HFF-Myc (cell line): ENCODE data around the gene CETP.

ENCODE experiments used
- DNase-seq: peaks from one replicate; pipeline ENCODE4 v3.0.0-alpha.2; 2011; ENCODE audit warnings: low read depth; ENCODE audit errors: extremely low read depth
- H3K4me3 ChIP-seq: replicated peaks from 2 replicates; pipeline ENCODE4 v1.5.1; 2011; ENCODE audit warnings: low read depth, mild to moderate bottlenecking, control low read depth, low read length
- TF ChIP-seq, protein P1 (sequence below): IDR thresholded peaks from 2 replicates; pipeline ENCODE4 v1.5.1; 2012; ENCODE audit warnings: mild to moderate bottlenecking, low read depth, low read length, control low read depth; ENCODE audit errors: missing control alignments

Gene CETP

DNA sequence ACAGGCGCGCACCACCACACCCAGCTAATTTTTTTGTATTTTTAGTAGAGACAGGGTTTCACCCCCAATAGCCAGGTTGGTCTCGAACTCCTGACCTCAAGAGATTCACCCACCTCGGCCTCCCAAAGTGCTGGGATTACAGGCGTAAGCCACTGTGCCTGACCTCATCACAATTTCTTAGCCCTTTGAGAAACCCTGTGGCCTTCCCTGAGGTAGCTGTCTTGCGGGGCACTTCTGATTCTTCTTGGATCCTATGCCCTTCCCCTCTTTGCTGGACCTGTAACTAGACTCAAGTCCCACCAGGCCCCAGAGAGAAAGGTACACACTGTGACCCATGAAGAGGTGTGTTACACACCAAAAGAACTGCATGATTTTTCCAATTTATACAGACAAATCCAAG lies 13.5 kb upstream of the CETP start:
- TF ChIP-seq, protein P1, sequence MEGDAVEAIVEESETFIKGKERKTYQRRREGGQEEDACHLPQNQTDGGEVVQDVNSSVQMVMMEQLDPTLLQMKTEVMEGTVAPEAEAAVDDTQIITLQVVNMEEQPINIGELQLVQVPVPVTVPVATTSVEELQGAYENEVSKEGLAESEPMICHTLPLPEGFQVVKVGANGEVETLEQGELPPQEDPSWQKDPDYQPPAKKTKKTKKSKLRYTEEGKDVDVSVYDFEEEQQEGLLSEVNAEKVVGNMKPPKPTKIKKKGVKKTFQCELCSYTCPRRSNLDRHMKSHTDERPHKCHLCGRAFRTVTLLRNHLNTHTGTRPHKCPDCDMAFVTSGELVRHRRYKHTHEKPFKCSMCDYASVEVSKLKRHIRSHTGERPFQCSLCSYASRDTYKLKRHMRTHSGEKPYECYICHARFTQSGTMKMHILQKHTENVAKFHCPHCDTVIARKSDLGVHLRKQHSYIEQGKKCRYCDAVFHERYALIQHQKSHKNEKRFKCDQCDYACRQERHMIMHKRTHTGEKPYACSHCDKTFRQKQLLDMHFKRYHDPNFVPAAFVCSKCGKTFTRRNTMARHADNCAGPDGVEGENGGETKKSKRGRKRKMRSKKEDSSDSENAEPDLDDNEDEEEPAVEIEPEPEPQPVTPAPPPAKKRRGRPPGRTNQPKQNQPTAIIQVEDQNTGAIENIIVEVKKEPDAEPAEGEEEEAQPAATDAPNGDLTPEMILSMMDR, result no peak

DNA sequence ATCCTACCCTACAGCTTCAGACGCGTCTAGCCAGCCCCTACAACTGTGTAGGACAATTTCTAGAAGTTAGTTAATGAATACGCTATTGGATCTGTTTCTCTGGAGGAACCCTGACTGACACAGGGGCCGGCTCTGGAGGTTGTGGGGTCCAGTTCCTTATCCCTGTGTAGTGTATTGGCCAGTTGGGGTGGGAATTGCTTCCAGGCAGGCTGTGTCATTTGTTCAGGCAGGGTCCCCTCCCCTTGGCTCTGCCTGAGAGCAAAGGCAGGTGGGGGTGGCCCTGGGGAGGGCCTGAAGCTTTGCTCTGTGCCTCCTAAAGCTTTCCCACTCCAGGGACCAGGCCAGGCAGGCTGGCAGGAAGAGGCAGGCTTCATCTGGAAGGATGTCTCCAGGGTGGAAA lies 11.7 kb upstream of the CETP start:
- TF ChIP-seq, protein P1, result no peak
- no peak overlapping the region for H3K4me3 ChIP-seq
- no peak for DNase-seq

More for the DNA sequence above, 13.5 kb upstream of the CETP start:
- H3K4me3 ChIP-seq, result no peak overlapping the region
- DNase-seq, result no peak

DNA sequence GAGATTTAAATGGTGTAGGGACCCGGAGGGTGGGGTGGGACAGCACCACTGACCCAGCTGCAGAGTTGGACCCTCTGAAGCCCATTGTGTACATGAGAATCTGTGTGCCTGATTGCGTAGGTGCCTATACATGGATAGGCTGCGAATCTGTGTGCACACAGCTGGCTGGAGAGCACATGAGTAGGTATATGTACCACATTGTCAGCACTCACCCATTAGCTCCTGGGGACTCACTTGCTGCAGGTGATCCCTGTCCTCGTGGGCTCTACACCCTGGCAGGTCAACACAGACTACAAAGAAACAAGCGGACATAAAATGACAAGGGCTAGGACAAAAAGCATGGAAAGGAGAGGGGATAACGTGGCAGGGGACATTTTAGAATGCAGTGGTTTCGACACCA lies 11.3 kb upstream of the CETP start:
- TF ChIP-seq, protein P1, result no peak
- DNase-seq, result no peak
- no peak overlapping the region for H3K4me3 ChIP-seq

DNA sequence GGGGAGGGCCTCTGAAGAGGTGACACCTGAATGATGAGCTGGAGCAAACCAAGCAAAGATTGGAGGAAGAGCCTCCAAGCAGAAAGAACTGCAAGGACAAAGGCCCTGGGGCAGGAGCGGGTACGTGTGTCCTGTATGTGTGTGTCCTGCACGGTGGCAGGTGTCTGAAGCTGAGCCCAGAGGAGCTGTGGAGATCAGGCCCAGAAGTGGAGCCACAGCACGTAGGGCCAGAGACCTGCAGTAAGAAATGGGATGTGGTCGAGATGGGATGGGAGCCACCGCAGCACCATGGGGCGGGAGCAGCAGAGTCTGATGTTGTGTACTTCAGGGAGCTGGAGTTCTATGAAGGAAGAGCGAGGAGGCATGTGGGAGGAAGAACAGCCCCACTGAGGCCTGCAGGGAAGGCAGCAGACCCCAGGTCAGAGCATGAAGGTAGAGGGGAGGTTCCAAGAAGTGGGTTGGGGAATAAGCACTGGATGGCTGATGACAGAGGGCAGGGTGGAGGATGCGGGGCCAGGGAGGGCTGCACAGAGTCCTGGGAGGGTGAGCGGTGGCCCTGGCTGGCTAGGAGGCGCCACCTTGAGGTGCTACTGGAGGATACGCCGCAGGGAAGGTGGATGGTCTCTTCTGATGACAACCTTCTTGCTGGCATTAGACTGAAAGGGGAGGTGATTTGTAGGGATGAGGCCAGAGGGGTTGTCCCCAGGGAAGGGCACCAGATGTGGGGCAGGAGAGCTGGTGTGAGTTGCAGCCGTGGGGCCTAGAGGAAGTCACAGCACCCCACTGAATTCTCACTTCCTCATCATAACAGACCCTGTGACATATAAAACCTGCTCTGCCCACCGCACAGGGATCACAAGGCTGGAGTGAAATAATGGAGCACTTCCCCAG lies 10.6 kb upstream of the CETP start:
- no peak for DNase-seq
- TF ChIP-seq, protein P1, result peak; percentile 68
- no peak overlapping the region for H3K4me3 ChIP-seq

DNA sequence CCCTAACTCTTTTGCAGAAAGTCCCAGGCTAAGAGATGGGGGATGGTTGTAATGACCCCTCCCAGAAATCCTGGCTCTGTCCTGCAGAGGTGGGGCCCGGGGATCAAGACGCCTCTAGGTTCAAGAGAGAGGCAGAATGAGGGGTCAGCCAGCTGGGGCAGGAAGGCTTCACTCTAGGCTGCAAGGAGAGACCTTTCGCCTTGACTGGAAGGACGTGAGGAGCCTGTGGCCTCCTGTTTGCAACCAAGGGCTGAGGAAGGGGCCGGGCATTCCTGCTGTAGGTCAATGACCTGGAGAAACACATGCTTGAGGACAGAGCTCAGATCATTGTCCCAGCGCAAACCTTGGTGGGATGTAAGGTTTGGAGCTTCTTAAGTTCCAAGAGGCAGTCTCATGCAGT lies 8.7 kb upstream of the CETP start:
- DNase-seq, result no peak
- TF ChIP-seq, protein P1, result no peak
- no peak overlapping the region for H3K4me3 ChIP-seq

DNA sequence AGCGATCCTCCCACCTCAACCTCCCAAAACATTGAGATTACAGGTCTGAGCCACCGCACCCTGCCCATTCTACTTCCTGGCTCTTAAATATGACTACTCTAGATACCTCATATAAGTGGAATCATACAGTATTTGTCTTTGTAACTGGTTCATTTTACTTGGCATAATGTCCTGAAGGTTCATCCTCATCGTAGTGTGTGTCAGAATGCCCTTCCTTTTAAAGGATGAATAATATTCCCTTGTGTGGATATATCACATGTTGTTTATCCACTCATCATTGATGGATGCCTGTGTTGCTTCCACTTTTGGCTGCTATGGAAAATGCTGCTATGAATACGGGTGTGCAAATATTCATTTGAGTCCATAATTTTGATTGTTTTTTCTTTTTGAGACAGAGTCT lies 5.7 kb upstream of the CETP start:
- H3K4me3 ChIP-seq, result no peak overlapping the region
- DNase-seq, result no peak
- TF ChIP-seq, protein P1, result no peak

DNA sequence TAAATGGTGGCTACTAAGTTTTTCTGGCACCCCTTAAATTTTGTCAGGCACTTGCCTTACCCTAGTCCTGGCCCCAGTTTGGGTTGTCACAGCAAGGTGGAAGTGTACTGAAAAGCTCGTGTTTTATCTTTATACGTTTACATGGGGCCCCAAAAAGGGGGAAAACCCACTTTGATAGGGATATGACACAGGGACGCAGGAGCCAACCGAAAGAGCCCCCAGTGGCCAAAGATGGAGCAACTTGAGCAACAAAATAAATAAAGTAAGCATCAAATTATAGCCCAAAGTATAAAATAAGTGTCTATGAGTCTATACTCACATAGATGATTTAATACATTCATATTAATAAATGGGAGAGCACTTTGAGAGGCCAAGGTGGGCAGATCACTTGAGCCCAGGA lies 5.0 kb upstream of the CETP start:
- no peak for DNase-seq
- TF ChIP-seq, protein P1, result peak; percentile 9
- H3K4me3 ChIP-seq, result no peak overlapping the region
